ENCODE results near the gene RICTOR. TPM values are rescaled to one million over a fixed set of nuclear protein-coding genes. Genes with fewer than 3 reads are reported as not detected.
A peak's percentile ranks its signal among the peaks of the same experiment; 100 is the strongest.

The RICTOR gene, protein sequence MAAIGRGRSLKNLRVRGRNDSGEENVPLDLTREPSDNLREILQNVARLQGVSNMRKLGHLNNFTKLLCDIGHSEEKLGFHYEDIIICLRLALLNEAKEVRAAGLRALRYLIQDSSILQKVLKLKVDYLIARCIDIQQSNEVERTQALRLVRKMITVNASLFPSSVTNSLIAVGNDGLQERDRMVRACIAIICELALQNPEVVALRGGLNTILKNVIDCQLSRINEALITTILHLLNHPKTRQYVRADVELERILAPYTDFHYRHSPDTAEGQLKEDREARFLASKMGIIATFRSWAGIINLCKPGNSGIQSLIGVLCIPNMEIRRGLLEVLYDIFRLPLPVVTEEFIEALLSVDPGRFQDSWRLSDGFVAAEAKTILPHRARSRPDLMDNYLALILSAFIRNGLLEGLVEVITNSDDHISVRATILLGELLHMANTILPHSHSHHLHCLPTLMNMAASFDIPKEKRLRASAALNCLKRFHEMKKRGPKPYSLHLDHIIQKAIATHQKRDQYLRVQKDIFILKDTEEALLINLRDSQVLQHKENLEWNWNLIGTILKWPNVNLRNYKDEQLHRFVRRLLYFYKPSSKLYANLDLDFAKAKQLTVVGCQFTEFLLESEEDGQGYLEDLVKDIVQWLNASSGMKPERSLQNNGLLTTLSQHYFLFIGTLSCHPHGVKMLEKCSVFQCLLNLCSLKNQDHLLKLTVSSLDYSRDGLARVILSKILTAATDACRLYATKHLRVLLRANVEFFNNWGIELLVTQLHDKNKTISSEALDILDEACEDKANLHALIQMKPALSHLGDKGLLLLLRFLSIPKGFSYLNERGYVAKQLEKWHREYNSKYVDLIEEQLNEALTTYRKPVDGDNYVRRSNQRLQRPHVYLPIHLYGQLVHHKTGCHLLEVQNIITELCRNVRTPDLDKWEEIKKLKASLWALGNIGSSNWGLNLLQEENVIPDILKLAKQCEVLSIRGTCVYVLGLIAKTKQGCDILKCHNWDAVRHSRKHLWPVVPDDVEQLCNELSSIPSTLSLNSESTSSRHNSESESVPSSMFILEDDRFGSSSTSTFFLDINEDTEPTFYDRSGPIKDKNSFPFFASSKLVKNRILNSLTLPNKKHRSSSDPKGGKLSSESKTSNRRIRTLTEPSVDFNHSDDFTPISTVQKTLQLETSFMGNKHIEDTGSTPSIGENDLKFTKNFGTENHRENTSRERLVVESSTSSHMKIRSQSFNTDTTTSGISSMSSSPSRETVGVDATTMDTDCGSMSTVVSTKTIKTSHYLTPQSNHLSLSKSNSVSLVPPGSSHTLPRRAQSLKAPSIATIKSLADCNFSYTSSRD (N-terminal part only)
- 10 to 100 TPM; 21.7 to 46.7 (median 33.4) TPM for total RNA-seq

DNA sequence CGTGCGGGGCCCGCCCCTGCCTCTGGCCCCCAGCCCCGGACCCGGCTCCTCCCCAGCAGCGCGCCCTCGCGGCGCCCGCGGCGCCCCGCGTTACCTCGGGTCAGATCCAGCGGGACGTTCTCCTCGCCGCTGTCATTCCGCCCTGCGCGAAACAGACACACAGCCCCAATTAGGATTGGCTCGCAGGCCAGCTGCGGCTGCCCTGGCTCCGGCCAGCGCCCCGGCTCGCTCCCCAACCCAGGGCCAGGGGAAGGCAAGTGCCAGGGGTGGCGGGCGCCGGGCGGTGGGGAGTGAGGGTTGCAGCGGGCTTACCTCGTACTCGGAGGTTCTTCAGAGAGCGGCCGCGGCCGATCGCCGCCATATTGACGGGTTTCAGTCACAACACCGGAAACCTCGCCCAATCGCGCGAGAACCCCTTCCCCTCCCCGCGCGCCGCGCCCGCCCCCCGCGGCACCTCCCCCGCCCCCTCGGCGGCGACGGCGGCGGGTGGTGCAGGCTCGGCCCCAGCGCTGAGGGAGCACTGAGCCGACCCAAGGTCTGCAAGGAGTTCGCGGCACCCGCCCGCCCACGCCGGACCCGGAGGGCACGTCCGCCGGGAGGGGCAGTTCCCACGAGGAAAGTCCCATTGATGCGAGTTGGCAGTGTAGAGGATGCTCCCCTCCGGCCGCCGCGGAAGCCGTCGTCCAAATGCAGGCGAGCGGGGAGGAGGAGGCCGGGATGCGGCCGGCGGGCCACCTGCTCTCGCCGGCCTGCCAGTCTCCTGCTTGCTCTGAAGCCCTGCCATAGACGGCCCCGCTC, at the start of gene RICTOR:
Gene RICTOR (minus strand): TSS at position 383 of the 798 bp plus-strand sequence. CDS start 22 bp downstream, at position 361.
- intact Hi-C loops (cut with DNase I; ENCODE audit: low total_unique reads) = loop anchor here (10.0 kb wide), 1 partner anchor 79 kb away; no protein-coding TSS in a partner anchor
- WGBS, 2 donors = 0% methylated on average over 26 to 32 of the region's 94 CpGs
- H3K4me3 ChIP-seq (ENCODE audit: low read depth, poor library complexity, severe bottlenecking) = peak within 1 kb of the TSS; percentile 99
- no peak for TF ChIP-seq POLR2A (IDR thresholded peaks at IDR 0.05)
- TF ChIP-seq, protein P1, sequence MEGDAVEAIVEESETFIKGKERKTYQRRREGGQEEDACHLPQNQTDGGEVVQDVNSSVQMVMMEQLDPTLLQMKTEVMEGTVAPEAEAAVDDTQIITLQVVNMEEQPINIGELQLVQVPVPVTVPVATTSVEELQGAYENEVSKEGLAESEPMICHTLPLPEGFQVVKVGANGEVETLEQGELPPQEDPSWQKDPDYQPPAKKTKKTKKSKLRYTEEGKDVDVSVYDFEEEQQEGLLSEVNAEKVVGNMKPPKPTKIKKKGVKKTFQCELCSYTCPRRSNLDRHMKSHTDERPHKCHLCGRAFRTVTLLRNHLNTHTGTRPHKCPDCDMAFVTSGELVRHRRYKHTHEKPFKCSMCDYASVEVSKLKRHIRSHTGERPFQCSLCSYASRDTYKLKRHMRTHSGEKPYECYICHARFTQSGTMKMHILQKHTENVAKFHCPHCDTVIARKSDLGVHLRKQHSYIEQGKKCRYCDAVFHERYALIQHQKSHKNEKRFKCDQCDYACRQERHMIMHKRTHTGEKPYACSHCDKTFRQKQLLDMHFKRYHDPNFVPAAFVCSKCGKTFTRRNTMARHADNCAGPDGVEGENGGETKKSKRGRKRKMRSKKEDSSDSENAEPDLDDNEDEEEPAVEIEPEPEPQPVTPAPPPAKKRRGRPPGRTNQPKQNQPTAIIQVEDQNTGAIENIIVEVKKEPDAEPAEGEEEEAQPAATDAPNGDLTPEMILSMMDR (IDR thresholded peaks at IDR 0.05) = no peak
- peak; percentile 81 to 97 for DNase-seq (ENCODE audit: low spot score in 2 of 2)

DNA sequence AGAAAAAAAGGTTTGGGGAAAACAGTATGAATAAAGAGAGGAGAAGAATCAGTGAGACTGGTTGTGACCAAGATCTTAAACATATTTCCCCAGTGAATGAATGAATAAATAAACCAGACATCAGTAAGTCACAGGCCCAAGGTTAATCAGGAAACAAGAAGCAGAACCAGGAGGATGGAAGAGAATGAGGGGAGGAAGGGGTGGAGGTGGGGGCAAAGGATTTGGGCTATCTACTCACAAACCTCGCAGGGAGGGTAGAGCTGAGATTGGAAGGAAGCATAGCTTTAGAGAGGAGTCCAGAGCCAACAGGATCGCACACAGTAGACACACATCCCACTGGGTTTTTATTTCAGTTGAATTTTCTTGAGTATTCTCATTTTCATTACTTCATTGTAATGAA, 47.7 kb upstream of the RICTOR start:
- TF ChIP-seq, protein P1 (IDR thresholded peaks at IDR 0.05) = no peak
- TF ChIP-seq POLR2A (IDR thresholded peaks at IDR 0.05) = no peak
- 73 to 85% methylated on average over 2 of the region's 2 CpGs for WGBS, 2 donors
- no peak for DNase-seq (ENCODE audit: low spot score in 2 of 2)
- intact Hi-C loops (cut with DNase I; ENCODE audit: low total_unique reads) = no loop called here
- no peak overlapping the region for H3K4me3 ChIP-seq (ENCODE audit: low read depth, poor library complexity, severe bottlenecking)

DNA sequence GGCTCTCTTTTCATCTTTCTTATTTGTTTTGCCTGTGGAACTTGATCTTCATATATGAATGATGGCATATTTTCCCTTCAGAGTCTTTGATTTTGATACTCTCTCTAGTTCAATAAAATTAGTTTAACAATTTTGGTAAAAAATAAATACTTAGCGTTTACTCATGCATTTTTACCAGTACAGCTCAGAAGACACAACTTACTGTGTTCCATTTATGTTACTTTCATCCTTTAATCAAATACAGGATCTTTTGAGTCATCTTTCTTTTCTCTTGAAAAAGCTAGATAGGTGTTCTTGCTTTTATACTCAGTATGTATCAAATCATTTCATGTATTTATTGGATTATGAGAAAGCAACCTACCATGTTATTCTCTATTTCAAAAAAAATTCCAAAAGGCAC, 47.1 kb upstream of the RICTOR start:
- H3K4me3 ChIP-seq (ENCODE audit: low read depth, poor library complexity, severe bottlenecking) = no peak overlapping the region
- intact Hi-C loops (cut with DNase I; ENCODE audit: low total_unique reads) = no loop called here
- WGBS, 2 donors = 63 to 73% methylated on average over 1 of the region's 1 CpG
- no peak for TF ChIP-seq POLR2A (IDR thresholded peaks at IDR 0.05)
- TF ChIP-seq, protein P1 (IDR thresholded peaks at IDR 0.05) = no peak
- no peak for DNase-seq (ENCODE audit: low spot score in 2 of 2)

DNA sequence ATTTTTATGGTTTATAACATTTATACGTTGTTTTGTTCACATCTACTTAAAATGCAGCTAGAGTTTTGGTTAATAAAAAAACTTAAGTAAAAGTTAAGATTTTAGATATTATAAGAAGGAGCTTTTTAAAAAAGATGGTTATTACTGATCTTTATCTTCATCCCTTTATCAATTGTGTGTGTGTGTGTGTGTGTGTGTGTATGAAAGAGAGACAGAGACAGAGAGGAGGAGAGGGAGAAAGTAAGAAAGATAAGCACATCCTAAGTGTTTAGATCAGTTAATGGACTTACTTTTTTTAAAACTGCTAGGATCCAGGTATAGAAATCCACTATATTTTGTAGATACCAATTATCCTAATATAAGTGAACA, 45.8 kb upstream of the RICTOR start:
- DNase-seq (ENCODE audit: low spot score in 2 of 2) = no peak
- 86 to 90% methylated on average over 1 of the region's 1 CpG for WGBS, 2 donors
- H3K4me3 ChIP-seq (ENCODE audit: low read depth, poor library complexity, severe bottlenecking) = no peak overlapping the region
- intact Hi-C loops (cut with DNase I; ENCODE audit: low total_unique reads) = no loop called here
- TF ChIP-seq, protein P1 (IDR thresholded peaks at IDR 0.05) = no peak
- TF ChIP-seq POLR2A (IDR thresholded peaks at IDR 0.05) = no peak

Measured in lower leg skin (tissue), 4 donors.